ENCODE data around the gene ITPA.

Gene ITPA

DNA sequence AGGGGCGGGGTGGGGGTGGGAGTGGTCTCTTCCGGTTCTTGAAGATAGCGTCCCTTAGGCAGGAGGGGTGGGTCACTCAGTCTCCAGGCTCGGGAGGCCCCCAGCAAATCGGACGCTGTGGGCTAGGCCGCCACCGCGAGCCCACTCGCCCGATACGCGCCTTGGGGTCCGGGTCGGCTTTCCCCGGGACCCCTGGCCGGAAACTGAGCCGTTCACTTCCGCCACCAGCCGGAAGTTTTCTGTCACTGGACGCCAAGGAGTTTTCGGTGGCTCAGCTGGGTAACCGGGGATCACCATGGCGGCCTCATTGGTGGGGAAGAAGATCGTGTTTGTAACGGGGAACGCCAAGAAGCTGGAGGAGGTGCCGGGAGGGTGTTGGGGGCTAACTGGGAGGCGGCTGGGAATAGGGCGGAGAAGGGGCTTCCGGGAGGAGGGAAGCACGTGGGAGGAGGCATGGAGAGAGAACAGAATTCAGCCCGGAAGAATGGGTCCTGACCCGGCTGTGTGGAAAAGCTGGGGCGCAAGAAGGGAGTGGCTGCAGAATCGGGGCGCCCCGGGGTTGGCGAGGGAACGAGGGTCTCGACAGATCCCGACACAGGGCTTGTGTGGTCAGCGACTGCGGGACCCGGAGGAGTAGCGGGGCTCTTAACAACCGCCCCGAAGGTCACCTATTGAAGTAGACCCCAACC is at the start of gene ITPA:
Gene ITPA (plus strand): TSS at position 242 of the 689 bp plus-strand sequence. CDS start 54 bp downstream, at position 296.
- TF ChIP-seq, protein P1, sequence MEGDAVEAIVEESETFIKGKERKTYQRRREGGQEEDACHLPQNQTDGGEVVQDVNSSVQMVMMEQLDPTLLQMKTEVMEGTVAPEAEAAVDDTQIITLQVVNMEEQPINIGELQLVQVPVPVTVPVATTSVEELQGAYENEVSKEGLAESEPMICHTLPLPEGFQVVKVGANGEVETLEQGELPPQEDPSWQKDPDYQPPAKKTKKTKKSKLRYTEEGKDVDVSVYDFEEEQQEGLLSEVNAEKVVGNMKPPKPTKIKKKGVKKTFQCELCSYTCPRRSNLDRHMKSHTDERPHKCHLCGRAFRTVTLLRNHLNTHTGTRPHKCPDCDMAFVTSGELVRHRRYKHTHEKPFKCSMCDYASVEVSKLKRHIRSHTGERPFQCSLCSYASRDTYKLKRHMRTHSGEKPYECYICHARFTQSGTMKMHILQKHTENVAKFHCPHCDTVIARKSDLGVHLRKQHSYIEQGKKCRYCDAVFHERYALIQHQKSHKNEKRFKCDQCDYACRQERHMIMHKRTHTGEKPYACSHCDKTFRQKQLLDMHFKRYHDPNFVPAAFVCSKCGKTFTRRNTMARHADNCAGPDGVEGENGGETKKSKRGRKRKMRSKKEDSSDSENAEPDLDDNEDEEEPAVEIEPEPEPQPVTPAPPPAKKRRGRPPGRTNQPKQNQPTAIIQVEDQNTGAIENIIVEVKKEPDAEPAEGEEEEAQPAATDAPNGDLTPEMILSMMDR (IDR thresholded peaks at IDR 0.05; ENCODE audit: borderline replicate concordance, insufficient read depth, low read depth, low read length), result no peak

DNA sequence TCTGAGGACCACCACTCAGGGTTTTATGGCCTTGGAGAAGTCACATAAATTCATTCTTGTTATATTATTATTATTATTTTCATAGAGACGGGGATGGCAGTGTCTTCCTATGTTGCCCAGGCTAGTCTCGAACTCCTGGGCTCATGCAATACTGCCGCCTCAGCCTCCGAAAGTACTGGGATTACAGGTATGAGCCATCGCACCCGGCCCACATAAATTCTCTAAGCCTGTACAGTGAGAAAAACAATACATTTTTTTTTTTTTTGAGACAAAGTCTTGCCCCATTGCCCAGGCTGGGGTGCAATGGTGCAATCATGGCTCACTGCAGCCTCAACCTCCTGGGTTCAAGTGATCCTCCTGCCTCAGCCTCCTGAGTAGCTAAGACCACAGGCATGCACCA is 48.9 kb upstream of the ITPA start:
- TF ChIP-seq, protein P1 (IDR thresholded peaks at IDR 0.05; ENCODE audit: borderline replicate concordance, insufficient read depth, low read depth, low read length), result no peak
- no peak overlapping the region for H3K4me3 ChIP-seq (ENCODE audit: low read depth, low read length)

More for the DNA sequence above, at the start of gene ITPA:
- peak within 1 kb of the TSS; percentile 71 for H3K4me3 ChIP-seq (ENCODE audit: low read depth, low read length)

DNA sequence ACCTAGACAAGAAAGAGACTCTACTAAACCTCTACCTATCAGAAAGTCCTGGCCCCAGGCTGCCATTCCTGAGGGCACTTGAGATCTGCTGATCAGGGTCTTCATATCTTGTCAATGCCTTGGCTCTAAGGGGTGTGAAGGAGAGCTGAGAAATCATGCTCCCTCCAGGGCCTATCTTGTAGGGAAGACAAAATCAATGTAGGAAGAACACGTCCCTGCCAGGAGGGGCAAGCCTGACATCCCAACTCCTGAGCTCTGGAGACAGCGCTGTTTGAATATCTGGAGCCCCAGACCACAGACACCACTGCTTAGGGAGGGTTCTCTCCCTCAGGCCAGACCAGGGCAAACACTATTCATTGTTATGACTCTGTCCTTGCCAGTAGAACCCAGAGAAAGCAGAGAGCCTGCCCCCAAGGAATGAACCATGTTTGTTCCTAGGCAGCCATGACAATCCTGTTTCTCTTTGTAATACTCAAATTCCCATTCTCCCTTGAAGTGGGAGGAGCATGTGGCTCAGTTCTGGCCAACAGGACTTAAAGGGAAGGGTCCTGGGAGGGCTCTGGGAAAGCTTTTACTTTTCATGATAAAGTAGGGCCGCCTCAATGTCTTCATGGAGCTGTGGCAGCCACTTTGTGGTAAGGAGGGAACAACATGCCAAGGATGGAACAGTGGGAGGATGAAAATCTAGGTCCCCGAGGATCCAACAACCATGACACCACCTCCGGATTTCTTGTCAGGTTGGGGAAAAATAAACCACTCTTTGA is 47.8 kb upstream of the ITPA start:
- TF ChIP-seq, protein P1 (IDR thresholded peaks at IDR 0.05; ENCODE audit: borderline replicate concordance, insufficient read depth, low read depth, low read length), result no peak
- no peak overlapping the region for H3K4me3 ChIP-seq (ENCODE audit: low read depth, low read length)

DNA sequence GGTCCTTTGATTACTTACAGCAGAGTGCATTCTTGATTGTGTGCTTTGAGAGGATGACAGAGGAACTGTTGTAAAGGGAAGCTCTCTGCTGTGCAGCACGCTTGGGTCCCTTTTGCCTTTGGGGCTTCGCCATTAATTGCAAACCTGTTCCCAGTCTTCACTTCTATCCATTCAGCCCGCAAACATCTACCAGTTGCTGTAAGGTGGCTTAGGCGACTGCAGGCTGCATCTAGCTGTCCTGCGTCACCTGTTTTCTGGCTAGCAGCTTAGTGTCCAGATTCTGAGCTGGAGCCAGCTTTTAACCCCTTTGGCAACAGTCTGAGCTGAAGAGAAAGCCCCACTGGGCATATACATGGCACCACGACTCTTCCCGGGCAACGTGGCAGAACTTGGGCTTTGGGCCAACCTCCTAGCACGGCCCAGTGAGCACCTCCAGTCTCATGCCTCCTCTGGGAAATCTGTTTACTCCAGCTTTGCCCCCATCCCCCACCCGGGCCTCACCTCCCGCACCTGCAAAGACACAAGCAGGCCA is 47.2 kb upstream of the ITPA start:
- H3K4me3 ChIP-seq (ENCODE audit: low read depth, low read length), result no peak overlapping the region
- TF ChIP-seq, protein P1 (IDR thresholded peaks at IDR 0.05; ENCODE audit: borderline replicate concordance, insufficient read depth, low read depth, low read length), result no peak

DNA sequence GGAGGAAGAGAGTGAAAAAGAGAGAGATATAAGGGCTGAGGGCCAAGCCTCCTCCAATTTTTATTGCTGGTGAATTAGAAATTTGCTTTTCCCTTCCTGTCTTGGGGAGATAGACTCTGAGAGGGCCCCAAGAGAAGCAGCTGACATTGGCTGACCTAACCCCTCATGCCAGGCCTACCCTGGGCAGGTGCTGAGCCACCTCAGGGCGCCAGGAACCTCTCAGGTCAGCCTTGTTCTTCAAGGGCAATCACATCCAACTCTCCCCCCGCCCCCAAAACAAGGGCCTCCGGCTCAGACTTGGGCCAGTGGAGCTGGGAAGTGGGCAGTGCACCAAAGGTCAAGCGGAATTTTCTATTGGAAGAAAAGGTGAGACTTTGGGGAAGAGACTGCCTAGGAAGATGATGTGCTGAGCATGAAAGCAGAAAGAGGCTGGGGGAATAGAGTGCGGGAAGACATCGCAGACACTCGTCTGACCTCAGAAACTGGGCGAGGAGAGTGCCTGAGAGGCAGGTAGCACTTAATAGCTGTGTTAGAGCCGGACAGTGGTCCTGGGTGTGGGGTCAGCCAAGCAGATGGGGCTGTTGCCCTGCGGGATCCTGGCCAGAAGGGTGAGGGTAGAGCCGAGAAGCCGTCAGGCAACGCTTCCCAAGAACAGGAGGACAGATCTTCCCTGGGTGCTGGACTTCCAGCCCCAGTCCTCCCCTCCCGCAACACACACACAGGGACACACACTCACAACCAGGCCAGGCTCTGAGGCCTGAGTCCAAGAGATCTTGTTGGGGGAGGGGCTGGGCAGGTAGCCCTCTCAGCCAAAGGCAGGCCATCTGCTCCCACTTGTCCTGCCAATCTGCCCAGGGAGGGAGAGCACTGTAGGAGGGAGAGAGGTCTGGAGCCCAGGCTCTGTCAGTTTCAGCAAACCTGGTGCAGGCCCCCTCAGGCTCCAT is 45.9 kb upstream of the ITPA start:
- TF ChIP-seq, protein P1 (IDR thresholded peaks at IDR 0.05; ENCODE audit: borderline replicate concordance, insufficient read depth, low read depth, low read length), result no peak
- no peak overlapping the region for H3K4me3 ChIP-seq (ENCODE audit: low read depth, low read length)

DNA sequence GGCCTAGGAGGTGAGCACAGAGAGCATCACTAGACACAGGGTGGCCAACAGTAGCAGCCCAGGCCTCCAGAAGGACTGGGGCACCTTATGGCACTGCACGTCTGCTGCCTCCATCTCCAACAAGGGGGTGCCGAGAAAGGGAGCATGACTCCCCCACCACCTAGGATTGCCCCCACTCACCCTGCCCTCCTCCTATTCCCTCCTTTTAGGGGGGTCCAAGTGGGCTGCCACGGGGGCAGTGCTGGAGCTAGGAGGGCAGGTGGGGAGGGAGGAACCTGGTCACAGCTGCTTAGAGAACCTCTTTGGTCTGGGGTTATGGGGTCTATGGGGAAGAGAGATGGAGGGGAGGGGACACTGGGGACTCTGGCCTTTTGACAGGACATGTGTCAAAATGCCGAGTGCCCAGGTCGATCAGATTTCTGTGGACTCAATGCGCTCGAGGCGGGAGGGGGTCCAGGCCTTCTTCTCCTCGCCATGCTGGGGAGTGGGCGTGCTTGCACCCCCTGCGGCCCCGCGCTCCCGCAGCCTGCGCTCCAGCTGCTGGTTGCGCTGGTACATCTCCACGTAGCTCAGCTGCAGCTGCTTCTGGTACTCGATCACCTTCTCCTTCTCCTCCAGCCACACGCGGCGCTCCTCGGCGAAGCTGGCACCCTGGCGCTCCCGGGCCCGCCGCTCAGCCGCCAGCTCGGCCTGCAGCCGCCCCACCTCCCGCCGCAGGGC is 45.1 kb upstream of the ITPA start:
- TF ChIP-seq, protein P1 (IDR thresholded peaks at IDR 0.05; ENCODE audit: borderline replicate concordance, insufficient read depth, low read depth, low read length), result no peak
- no peak overlapping the region for H3K4me3 ChIP-seq (ENCODE audit: low read depth, low read length)
